ENCODE measurements around the gene ZBP1.

GRCh38 chr20:57559658-57560553 is 60.3 kb downstream of the ZBP1 start:
- TF ChIP-seq CTCF (IDR thresholded peaks at IDR 0.05) (no peak), TEAD4 (IDR thresholded peaks at IDR 0.05; ENCODE audit: borderline replicate concordance, insufficient read depth) (no peak), POLR2AphosphoS5 (IDR thresholded peaks at IDR 0.05; ENCODE audit: low read depth, low read length) (no peak), USF2 (IDR thresholded peaks at IDR 0.05; ENCODE audit: borderline replicate concordance, low read depth, low read length) (no peak), EZH2phosphoT487 (IDR thresholded peaks at IDR 0.05; ENCODE audit: borderline replicate concordance, low read depth) (no peak), RAD21 (IDR thresholded peaks at IDR 0.05; ENCODE audit: low read length) (no peak), USF1 (IDR thresholded peaks at IDR 0.05; ENCODE audit: borderline replicate concordance, low read depth) (no peak), SMC3 (IDR thresholded peaks at IDR 0.05; ENCODE audit: low read depth, low read length) (no peak), MEF2A (IDR thresholded peaks at IDR 0.05; ENCODE audit: borderline replicate concordance, low read depth) (no peak), CHD2 (IDR thresholded peaks at IDR 0.05; ENCODE audit: low read length, partially characterized antibody) (no peak), MAX (IDR thresholded peaks at IDR 0.05; ENCODE audit: low read depth) (no peak), YY1 (IDR thresholded peaks at IDR 0.05; ENCODE audit: low read depth) (no peak)
